HEK293T (cell line): ENCODE results near the gene PSMC5.

Source experiments
- ARNT ChIP-seq: fragments of 450-650 bp; IDR thresholded peaks from 2 replicates; pipeline ENCODE4 v1.6.1; 2017; ENCODE audit warnings: mild to moderate bottlenecking
- CTBP1 ChIP-seq: fragments of 450-650 bp; IDR thresholded peaks from 2 replicates; pipeline ENCODE4 v1.6.1; 2016; ENCODE audit warnings: borderline replicate concordance
- ELF4 ChIP-seq: fragments of 450-650 bp; IDR thresholded peaks from 2 replicates; pipeline ENCODE4 v1.6.1; 2017; ENCODE audit warnings: antibody characterized with exemption
- FOXK2 ChIP-seq: fragments of 450-650 bp; IDR thresholded peaks from 2 replicates; pipeline ENCODE4 v1.6.1; 2016; ENCODE audit warnings: mild to moderate bottlenecking
- FOXM1 ChIP-seq: fragments of 450-650 bp; IDR thresholded peaks from 2 replicates; pipeline ENCODE4 v1.6.1; 2017; ENCODE audit warnings: mild to moderate bottlenecking, borderline replicate concordance
- HDGF ChIP-seq: fragments of 450-650 bp; IDR thresholded peaks from 2 replicates; pipeline ENCODE4 v1.6.1; 2017; ENCODE audit warnings: antibody characterized with exemption, borderline replicate concordance
- L3MBTL2 ChIP-seq: fragments of 450-650 bp; conservative IDR thresholded peaks from 2 replicates; pipeline ENCODE4 v1.6.1; 2016; ENCODE audit warnings: mild to moderate bottlenecking
- NFRKB ChIP-seq: fragments of 450-650 bp; IDR thresholded peaks from 2 replicates; pipeline ENCODE4 v1.6.1; 2016; ENCODE audit warnings: mild to moderate bottlenecking, moderate library complexity
- SP1 ChIP-seq: fragments of 450-650 bp; IDR thresholded peaks from 2 replicates; pipeline ENCODE4 v1.6.1; 2017
- TARDBP ChIP-seq: fragments of 450-650 bp; IDR thresholded peaks from 2 replicates; pipeline ENCODE4 v1.6.1; 2016
- TF ChIP-seq, protein P1 (sequence below): fragments of 450-650 bp; IDR thresholded peaks from 2 replicates; pipeline ENCODE4 v1.6.1; 2016

DNA sequence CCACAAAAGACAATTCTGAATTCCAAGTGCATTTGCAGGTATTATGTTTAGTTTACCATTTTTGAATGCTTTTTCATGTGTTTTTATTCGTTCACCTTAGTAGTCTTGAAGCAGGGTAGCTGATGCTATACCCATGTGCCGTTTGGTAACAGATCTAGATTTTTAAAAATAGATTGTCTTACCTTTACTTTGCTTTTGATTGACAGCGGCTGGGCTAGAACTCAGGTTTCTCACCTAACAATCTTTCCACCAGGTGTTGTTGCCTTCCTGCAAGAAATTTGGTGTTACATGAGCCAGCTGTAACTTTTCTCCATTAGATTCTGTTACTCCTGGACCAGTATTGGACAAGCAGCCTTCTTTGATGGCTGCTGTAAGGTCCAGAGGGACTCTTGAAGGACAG is 1.7 kb downstream of the PSMC5 start:
- TF ChIP-seq, protein P1, sequence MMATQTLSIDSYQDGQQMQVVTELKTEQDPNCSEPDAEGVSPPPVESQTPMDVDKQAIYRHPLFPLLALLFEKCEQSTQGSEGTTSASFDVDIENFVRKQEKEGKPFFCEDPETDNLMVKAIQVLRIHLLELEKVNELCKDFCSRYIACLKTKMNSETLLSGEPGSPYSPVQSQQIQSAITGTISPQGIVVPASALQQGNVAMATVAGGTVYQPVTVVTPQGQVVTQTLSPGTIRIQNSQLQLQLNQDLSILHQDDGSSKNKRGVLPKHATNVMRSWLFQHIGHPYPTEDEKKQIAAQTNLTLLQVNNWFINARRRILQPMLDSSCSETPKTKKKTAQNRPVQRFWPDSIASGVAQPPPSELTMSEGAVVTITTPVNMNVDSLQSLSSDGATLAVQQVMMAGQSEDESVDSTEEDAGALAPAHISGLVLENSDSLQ, result peak; percentile 57
- no peak for TF ChIP-seq SP1
- TF ChIP-seq FOXM1, result no peak
- TF ChIP-seq CTBP1, result no peak
- TF ChIP-seq ELF4, result no peak
- no peak for TF ChIP-seq FOXK2
- no peak for TF ChIP-seq HDGF
- TF ChIP-seq NFRKB, result no peak
- TF ChIP-seq TARDBP, result no peak
- TF ChIP-seq L3MBTL2, result no peak
- TF ChIP-seq ARNT, result no peak
